ENCODE results near the gene YDJC. TPM values are rescaled to one million over a fixed set of nuclear protein-coding genes. Genes with fewer than 3 reads are reported as not detected.

The YDJC gene
- total and polyA plus RNA-seq, 9 of the 15 experiments (the other 6 are each of a cell fraction or from before 2014, with no cell fraction given) = 13.5 to 871 (median 164) TPM

DNA sequence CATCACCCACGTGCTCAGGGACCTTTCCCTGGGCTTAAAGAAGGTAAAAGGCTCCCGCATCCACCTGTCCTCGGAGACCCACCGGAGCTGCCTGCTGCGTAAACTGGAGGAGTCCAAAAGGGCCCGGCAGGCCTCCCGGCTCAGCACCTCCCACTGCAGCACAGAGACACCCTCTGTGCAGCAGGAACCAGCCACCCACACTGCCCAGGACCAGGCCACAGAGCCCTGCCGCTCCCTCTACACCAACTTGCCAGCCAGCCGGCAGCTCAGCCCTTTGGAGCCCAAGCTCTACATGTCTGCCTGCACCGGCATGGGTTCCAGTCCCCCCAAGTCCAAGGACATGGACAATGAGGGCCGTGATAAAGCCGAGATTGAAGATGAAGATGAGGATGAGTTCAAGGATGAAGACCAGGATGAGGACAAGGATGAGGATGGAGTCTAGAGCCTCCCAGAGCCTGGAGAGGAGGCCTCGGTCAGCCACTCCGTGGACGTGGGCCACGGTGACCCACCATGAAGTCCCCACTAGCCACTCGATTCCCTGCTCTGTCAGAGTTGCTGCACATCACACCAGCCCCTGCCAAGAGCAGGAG is 6.9 kb upstream of the YDJC start (continued):
- no peak for TF ChIP-seq SIN3A (IDR thresholded peaks at IDR 0.05; ENCODE audit: borderline replicate concordance in 2 of 2, control insufficient read depth in 1 of 2, low read depth in 2 of 2, low read length in 2 of 2)
- no peak for TF ChIP-seq ZNF41 (CRISPR knock-in tag; conservative IDR thresholded peaks at IDR 0.05)
- 0 out of 2 replicates have a peak, but pooled peaks have one; percentile 16 for TF ChIP-seq JUN (IDR thresholded peaks at IDR 0.05; ENCODE audit: borderline replicate concordance, low read depth, low read length)
- TF ChIP-seq JUN (CRISPR knock-in tag; IDR thresholded peaks at IDR 0.05; ENCODE audit: borderline replicate concordance) = no peak
- no peak for TF ChIP-seq XRCC3 (IDR thresholded peaks at IDR 0.05)
- TF ChIP-seq CCNT2 (IDR thresholded peaks at IDR 0.05; ENCODE audit: borderline replicate concordance, extremely low read depth, insufficient read length, low read depth, low read length) = no peak
- no peak for TF ChIP-seq ZNF507 (tag; conservative IDR thresholded peaks at IDR 0.05)
- no peak for TF ChIP-seq NCOA1 (IDR thresholded peaks at IDR 0.05; ENCODE audit: low read depth)
- TF ChIP-seq TCF7L2 (IDR thresholded peaks at IDR 0.05; ENCODE audit: low read depth, low read length) = no peak
- no peak for TF ChIP-seq TAF1 (IDR thresholded peaks at IDR 0.05; ENCODE audit: control insufficient read depth, extremely low read depth, insufficient read depth, low read length, severe bottlenecking)
- no peak for TF ChIP-seq HDGF (IDR thresholded peaks at IDR 0.05)
- no peak for TF ChIP-seq ZC3H8 (IDR thresholded peaks at IDR 0.05)
- no peak for TF ChIP-seq PML (IDR thresholded peaks at IDR 0.05; ENCODE audit: low read length)
- no peak for TF ChIP-seq BDP1 (IDR thresholded peaks at IDR 0.05; ENCODE audit: insufficient read depth, insufficient read length)
- 0 out of 2 replicates have a peak, but pooled peaks have one; percentile 8 for TF ChIP-seq E2F1 (CRISPR knock-in tag; IDR thresholded peaks at IDR 0.05)
- no peak for TF ChIP-seq ELK3 (CRISPR knock-in tag; IDR thresholded peaks at IDR 0.05)
- no peak for TF ChIP-seq CBX8 (IDR thresholded peaks at IDR 0.05; ENCODE audit: borderline replicate concordance, extremely low read depth, low read depth, low read length, poor library complexity, severe bottlenecking)
- TF ChIP-seq SIX5 (IDR thresholded peaks at IDR 0.05; ENCODE audit: borderline replicate concordance in 1 of 2, insufficient read depth in 1 of 2, low read depth in 1 of 2, low read length in 2 of 2) = no peak
- no peak for TF ChIP-seq WHSC1 (IDR thresholded peaks at IDR 0.05; ENCODE audit: low read length)
- TF ChIP-seq NRF1 (conservative IDR thresholded peaks at IDR 0.05 in 1 of 2, IDR thresholded peaks at IDR 0.05 in 1 of 2) = no peak
- peak in 1 of 2 experiments; percentile 89; a peak in 2 of 4 replicates for TF ChIP-seq MLX (CRISPR knock-in tag; conservative IDR thresholded peaks at IDR 0.05)
- no peak for TF ChIP-seq ZBTB1 (CRISPR knock-in tag; IDR thresholded peaks at IDR 0.05; ENCODE audit: borderline replicate concordance, low read depth)
- no peak for TF ChIP-seq SMAD4 (CRISPR knock-in tag; conservative IDR thresholded peaks at IDR 0.05)
- TF ChIP-seq TSC22D4 (tag; IDR thresholded peaks at IDR 0.05) = no peak

Data from K562 (cell line).